Measurements from ENCODE around the gene XPR1.

DNA sequence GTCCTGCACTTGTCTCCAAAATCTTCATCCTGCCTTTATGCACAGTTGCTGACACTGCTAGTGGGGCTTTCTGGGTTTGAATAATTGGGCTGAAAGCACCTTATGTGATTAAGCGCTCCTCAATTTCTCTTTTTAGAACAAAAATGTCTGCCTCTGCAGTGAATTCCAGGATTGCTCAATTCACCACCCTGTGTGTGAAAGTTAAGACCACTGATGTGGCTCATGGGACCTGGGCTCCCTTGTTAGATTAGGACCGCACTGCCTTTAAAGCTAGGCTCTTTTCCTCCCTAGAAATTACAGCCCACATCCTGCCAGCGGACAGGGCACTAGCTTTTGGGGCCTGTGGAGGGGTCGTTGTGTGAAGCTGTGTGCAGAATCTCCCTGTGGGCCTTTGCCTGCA is 299.7 kb downstream of the XPR1 start:
- TF ChIP-seq, protein P1, sequence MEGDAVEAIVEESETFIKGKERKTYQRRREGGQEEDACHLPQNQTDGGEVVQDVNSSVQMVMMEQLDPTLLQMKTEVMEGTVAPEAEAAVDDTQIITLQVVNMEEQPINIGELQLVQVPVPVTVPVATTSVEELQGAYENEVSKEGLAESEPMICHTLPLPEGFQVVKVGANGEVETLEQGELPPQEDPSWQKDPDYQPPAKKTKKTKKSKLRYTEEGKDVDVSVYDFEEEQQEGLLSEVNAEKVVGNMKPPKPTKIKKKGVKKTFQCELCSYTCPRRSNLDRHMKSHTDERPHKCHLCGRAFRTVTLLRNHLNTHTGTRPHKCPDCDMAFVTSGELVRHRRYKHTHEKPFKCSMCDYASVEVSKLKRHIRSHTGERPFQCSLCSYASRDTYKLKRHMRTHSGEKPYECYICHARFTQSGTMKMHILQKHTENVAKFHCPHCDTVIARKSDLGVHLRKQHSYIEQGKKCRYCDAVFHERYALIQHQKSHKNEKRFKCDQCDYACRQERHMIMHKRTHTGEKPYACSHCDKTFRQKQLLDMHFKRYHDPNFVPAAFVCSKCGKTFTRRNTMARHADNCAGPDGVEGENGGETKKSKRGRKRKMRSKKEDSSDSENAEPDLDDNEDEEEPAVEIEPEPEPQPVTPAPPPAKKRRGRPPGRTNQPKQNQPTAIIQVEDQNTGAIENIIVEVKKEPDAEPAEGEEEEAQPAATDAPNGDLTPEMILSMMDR (IDR thresholded peaks at IDR 0.05): no peak
- no peak for TF ChIP-seq POLR2A (IDR thresholded peaks at IDR 0.05)
